Measurements from ENCODE around the gene CXCR2. TPM values are rescaled to one million over a fixed set of nuclear protein-coding genes. Genes with fewer than 3 reads are reported as not detected.

CXCR2 gene
- total and polyA plus RNA-seq, 10 of the 15 experiments (the other 5 are each of a cell fraction or from before 2014, with no cell fraction given): 0.04 to 0.62 (median 0.16) TPM

- TF ChIP-seq NBN (IDR thresholded peaks at IDR 0.05) (no peak), SPI1 (IDR thresholded peaks at IDR 0.05; ENCODE audit: borderline replicate concordance, insufficient read depth, low read depth, low read length) (no peak), PRDM15 (CRISPR knock-in tag; IDR thresholded peaks at IDR 0.05) (no peak), NKRF (conservative IDR thresholded peaks at IDR 0.05) (no peak), IKZF2 (IDR thresholded peaks at IDR 0.05) (no peak), MYB (IDR thresholded peaks at IDR 0.05; ENCODE audit: borderline replicate concordance, low read depth, low read length) (no peak), NRF1 (conservative IDR thresholded peaks at IDR 0.05; ENCODE audit: low read depth, low read length) (no peak)
Observed at GRCh38 chr2:218168635-218169462, 43.0 kb downstream of the CXCR2 start (continued).
